Peyer's patch (tissue), 4 donors: ENCODE data around the gene RAD51B. TPM values are rescaled to one million over a fixed set of nuclear protein-coding genes. Genes with fewer than 3 reads are reported as not detected.
A peak's percentile ranks its signal among the peaks of the same experiment; 100 is the strongest.

Experiments
- DNase-seq, 3 donors: peaks; one replicate each; pipeline ENCODE4 v3.0.0-alpha.2; 2017 to 2019
- H3K27ac ChIP-seq, 4 donors: fragments of 200-600 bp; sonication (generic); one replicate each; pipeline ENCODE4 v1.5.1; 2016 to 2019
- H3K27me3 ChIP-seq, 2 donors: fragments of 200-600 bp; sonication (generic); one replicate each; pipeline ENCODE4 v1.5.1; 2019
- H3K36me3 ChIP-seq, 3 donors: fragments of 200-600 bp; sonication (generic); one replicate each; pipeline ENCODE4 v1.5.1; 2016 to 2019
- H3K4me1 ChIP-seq, 4 donors: fragments of 200-600 bp; sonication (generic); one replicate each; pipeline ENCODE4 v1.5.1; 2016 to 2019
- H3K4me3 ChIP-seq, 4 donors: fragments of 200-600 bp; sonication (generic); 1 replicate in 3 of 4; 2 replicates in 1 of 4; pipeline ENCODE4 v1.5.1; 2016 to 2019; ENCODE audit warnings: mild to moderate bottlenecking in 1 of 4
- H3K9me3 ChIP-seq, 4 donors: fragments of 200-600 bp; sonication (generic); one replicate each; pipeline ENCODE4 v1.5.1; 2016 to 2019; ENCODE audit warnings: mild to moderate bottlenecking in 1 of 4
- CTCF ChIP-seq, 6 experiments: fragments of 450-650 bp in 4 of 6; fragments of 200-600 bp in 2 of 6; sonication (generic) in 1 of 6; IDR thresholded peaks; one replicate each; pipeline ENCODE4 v1.5.1; 2017 to 2019; ENCODE audit warnings: antibody characterized with exemption in 6 of 6, mild to moderate bottlenecking in 3 of 6, moderate library complexity in 1 of 6
- POLR2A ChIP-seq, 2 donors: fragments of 450-650 bp; IDR thresholded peaks; one replicate each; pipeline ENCODE4 v1.5.1; 2017; ENCODE audit warnings: antibody characterized with exemption in 2 of 2, mild to moderate bottlenecking in 2 of 2, moderate library complexity in 2 of 2
- total RNA-seq, 4 donors: library from RNA; depleted of rRNA; stranded (reverse); fragments of >200 nt; gene quantifications; one replicate each; pipeline ENCODE4 v1.1.0, GENCODE V29; 2016

Gene RAD51B
- total RNA-seq, 4 donors from 2014 or later: 12.6 to 103 (median 33.1) TPM

- DNase-seq: peak; percentile 15 to 75 (median 72)
- peak overlapping the region in 2 of 4 donors; percentile 22 to 32 for H3K4me3 ChIP-seq
- H3K9me3 ChIP-seq: no peaks in the 10 kb centered on the region
- H3K27ac ChIP-seq: peak overlapping the region; percentile 51 to 87 (median 70)
- H3K4me1 ChIP-seq: peaks cover 0 to 22% (median 3%) of the 10 kb centered on the region in 4 donors
- no peaks in the 10 kb centered on the region for H3K36me3 ChIP-seq
- no peaks in the 10 kb centered on the region for H3K27me3 ChIP-seq
- TF ChIP-seq CTCF (IDR thresholded peaks at IDR 0.05): peak in 1 of 6 experiments; percentile 10
- TF ChIP-seq POLR2A (IDR thresholded peaks at IDR 0.05): no peak
Measured at GRCh38 chr14:68598621-68599447, 779.3 kb downstream of the RAD51B start.

- no peaks in the 10 kb centered on the region for H3K9me3 ChIP-seq
- peaks cover 0 to 22% (median 0%) of the 10 kb centered on the region in 4 donors for H3K4me1 ChIP-seq
Measured at GRCh38 chr14:68599896-68600610, 780.5 kb downstream of the RAD51B start.

GRCh38 chr14:68602507-68602906 is 782.9 kb downstream of the RAD51B start:
- Histone ChIP-seq H3K4me1 (peaks cover 0 to 38% (median 0%) of the 10 kb centered on the region in 4 donors), H3K9me3 (no peaks in the 10 kb centered on the region), H3K27me3 (no peaks in the 10 kb centered on the region), H3K27ac (no peak overlapping the region), H3K36me3 (no peaks in the 10 kb centered on the region), H3K4me3 (no peak overlapping the region)
- no peak for DNase-seq
- TF ChIP-seq CTCF (IDR thresholded peaks at IDR 0.05): no peak
- no peak for TF ChIP-seq POLR2A (IDR thresholded peaks at IDR 0.05)

More at GRCh38 chr14:68599896-68600610, 780.5 kb downstream of the RAD51B start:
- Histone ChIP-seq H3K27ac (peak overlapping the region in 2 of 4 donors; percentile 75 to 87), H3K4me3 (no peak overlapping the region), H3K36me3 (no peaks in the 10 kb centered on the region), H3K27me3 (no peaks in the 10 kb centered on the region)
- no peak for DNase-seq
- TF ChIP-seq CTCF (IDR thresholded peaks at IDR 0.05) (no peak), POLR2A (IDR thresholded peaks at IDR 0.05) (no peak)

- no peak overlapping the region for H3K4me3 ChIP-seq
- DNase-seq: no peak
- no peak for TF ChIP-seq CTCF (IDR thresholded peaks at IDR 0.05)
- TF ChIP-seq POLR2A (IDR thresholded peaks at IDR 0.05): no peak
- H3K4me1 ChIP-seq: peaks cover 0 to 45% (median 0%) of the 10 kb centered on the region in 4 donors
- no peak overlapping the region for H3K27ac ChIP-seq
- no peaks in the 10 kb centered on the region for H3K36me3 ChIP-seq
- no peaks in the 10 kb centered on the region for H3K9me3 ChIP-seq
- no peaks in the 10 kb centered on the region for H3K27me3 ChIP-seq
Measured at GRCh38 chr14:68603533-68604360, 784.2 kb downstream of the RAD51B start.

- peaks cover 0 to 42% (median 0%) of the 10 kb centered on the region in 4 donors for H3K4me1 ChIP-seq
- no peak for DNase-seq
- no peaks in the 10 kb centered on the region for H3K36me3 ChIP-seq
- H3K27me3 ChIP-seq: no peaks in the 10 kb centered on the region
- no peak overlapping the region for H3K4me3 ChIP-seq
- TF ChIP-seq CTCF (IDR thresholded peaks at IDR 0.05) (no peak), POLR2A (IDR thresholded peaks at IDR 0.05) (no peak)
- H3K27ac ChIP-seq: no peak overlapping the region
- no peaks in the 10 kb centered on the region for H3K9me3 ChIP-seq
Measured at GRCh38 chr14:68604361-68604730, 784.8 kb downstream of the RAD51B start.
